ENCODE measurements around the gene PTPRM. TPM values are rescaled to one million over a fixed set of nuclear protein-coding genes. Genes with fewer than 3 reads are reported as not detected.

PTPRM gene
- total and polyA plus RNA-seq, 2 of the 4 experiments (the other 2 are of a cell fraction) = 28.3 to 51.2 TPM

DNA sequence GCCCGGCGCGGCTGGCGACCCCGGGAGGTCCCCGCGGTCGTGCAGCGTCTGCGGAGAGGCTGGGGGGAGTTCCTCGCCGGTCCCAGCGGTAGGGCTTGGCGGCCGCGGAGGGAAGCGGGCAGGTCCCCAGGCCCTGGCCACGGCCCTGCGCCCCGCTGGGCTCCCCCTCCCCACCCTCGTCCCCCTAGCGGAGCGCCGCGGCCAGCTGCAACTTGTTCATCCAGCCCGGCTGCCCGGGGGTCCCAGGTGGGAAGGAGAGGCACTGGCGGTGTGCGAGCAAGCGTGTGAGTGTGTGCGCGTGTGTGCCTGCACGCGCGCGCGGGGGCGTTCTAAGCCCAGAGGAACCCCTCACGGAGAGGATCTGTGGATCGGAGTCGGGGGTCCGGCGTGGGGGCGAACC is 1.3 kb downstream of the PTPRM start:
- TF ChIP-seq SMC3 (IDR thresholded peaks at IDR 0.05; ENCODE audit: low read depth, low read length) (no peak), RFX5 (IDR thresholded peaks at IDR 0.05; ENCODE audit: low read depth, low read length) (no peak), MAZ (IDR thresholded peaks at IDR 0.05; ENCODE audit: borderline replicate concordance, low read depth, low read length) (peak; percentile 35; the same call in 1 of the 2 replicates), RCOR1 (IDR thresholded peaks at IDR 0.05; ENCODE audit: insufficient replicate concordance, low read length) (no peak), CEBPB (IDR thresholded peaks at IDR 0.05; ENCODE audit: low read depth, low read length) (no peak)
- TF ChIP-seq, protein P1, sequence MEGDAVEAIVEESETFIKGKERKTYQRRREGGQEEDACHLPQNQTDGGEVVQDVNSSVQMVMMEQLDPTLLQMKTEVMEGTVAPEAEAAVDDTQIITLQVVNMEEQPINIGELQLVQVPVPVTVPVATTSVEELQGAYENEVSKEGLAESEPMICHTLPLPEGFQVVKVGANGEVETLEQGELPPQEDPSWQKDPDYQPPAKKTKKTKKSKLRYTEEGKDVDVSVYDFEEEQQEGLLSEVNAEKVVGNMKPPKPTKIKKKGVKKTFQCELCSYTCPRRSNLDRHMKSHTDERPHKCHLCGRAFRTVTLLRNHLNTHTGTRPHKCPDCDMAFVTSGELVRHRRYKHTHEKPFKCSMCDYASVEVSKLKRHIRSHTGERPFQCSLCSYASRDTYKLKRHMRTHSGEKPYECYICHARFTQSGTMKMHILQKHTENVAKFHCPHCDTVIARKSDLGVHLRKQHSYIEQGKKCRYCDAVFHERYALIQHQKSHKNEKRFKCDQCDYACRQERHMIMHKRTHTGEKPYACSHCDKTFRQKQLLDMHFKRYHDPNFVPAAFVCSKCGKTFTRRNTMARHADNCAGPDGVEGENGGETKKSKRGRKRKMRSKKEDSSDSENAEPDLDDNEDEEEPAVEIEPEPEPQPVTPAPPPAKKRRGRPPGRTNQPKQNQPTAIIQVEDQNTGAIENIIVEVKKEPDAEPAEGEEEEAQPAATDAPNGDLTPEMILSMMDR (conservative IDR thresholded peaks at IDR 0.05; ENCODE audit: low read depth, low read length) = no peak
- TF ChIP-seq, protein P2, sequence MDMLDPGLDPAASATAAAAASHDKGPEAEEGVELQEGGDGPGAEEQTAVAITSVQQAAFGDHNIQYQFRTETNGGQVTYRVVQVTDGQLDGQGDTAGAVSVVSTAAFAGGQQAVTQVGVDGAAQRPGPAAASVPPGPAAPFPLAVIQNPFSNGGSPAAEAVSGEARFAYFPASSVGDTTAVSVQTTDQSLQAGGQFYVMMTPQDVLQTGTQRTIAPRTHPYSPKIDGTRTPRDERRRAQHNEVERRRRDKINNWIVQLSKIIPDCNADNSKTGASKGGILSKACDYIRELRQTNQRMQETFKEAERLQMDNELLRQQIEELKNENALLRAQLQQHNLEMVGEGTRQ (IDR thresholded peaks at IDR 0.05; ENCODE audit: low read depth, low read length) = no peak
- Histone ChIP-seq H3K23ac (ENCODE audit: low read depth, low read length) (peak overlapping the region; percentile 75; the same call in 1 of the 2 replicates), H3K56ac (ENCODE audit: extremely low read depth, insufficient read depth, low read length) (no peak overlapping the region), H3K18ac (ENCODE audit: low read depth, low read length) (no peak overlapping the region), H3K9me3 (ENCODE audit: control insufficient read depth, insufficient read depth, low read length) (no peaks in the 10 kb centered on the region), H3K79me1 (ENCODE audit: low read depth in 1 of 2, low read length in 2 of 2) (peaks cover 12 to 32% of the 10 kb centered on the region in 2 experiments; a peak in 3 of 4 replicates), H3K4ac (ENCODE audit: low read depth, low read length) (peak overlapping the region; percentile 78), H3K27me3 (ENCODE audit: control insufficient read depth, insufficient read depth, low read length) (no peaks in the 10 kb centered on the region), H3K4me3 (ENCODE audit: insufficient read depth, low read depth, low read length) (peak overlapping the region; percentile 96), H3K9ac (ENCODE audit: low read depth, low read length) (peak overlapping the region; percentile 90), H2BK15ac (ENCODE audit: low read depth, low read length) (no peak overlapping the region), H3K4me2 (ENCODE audit: low read depth, low read length) (peak overlapping the region; percentile 82), H3K14ac (replicated peaks; ENCODE audit: low read depth, low read length) (peak overlapping the region; percentile 72; the same call in 1 of the 2 replicates), H4K8ac (ENCODE audit: low read depth in 2 of 2, low read length in 2 of 2) (peak overlapping the region in 1 of 2 experiments; percentile 56; a peak in 1 of 4 replicates), H2BK120ac (ENCODE audit: low read depth, low read length) (peak overlapping the region; percentile 37; the same call in 1 of the 2 replicates), H3K4me1 (ENCODE audit: control insufficient read depth, insufficient read depth, low read length) (peaks cover 7% of the 10 kb centered on the region), H4K91ac (ENCODE audit: insufficient read depth, low read depth, low read length) (no peak overlapping the region), H2AK9ac (replicated peaks; ENCODE audit: low read depth, low read length, poor library complexity) (peak overlapping the region; percentile 47), H3K27ac (ENCODE audit: insufficient read depth, low read length) (peak overlapping the region; percentile 86), H2BK5ac (ENCODE audit: low read depth, low read length, poor library complexity, severe bottlenecking) (peak overlapping the region; percentile 76), H4K5ac (ENCODE audit: low read depth, low read length) (no peak overlapping the region), H3K9me1 (ENCODE audit: insufficient read depth, low read length) (peaks cover 9% of the 10 kb centered on the region), H2AK5ac (ENCODE audit: low read depth, low read length) (no peak overlapping the region), H2BK20ac (ENCODE audit: low read depth, low read length) (no peak overlapping the region), H3K36me3 (ENCODE audit: control insufficient read depth, insufficient read depth, low read length) (no peaks in the 10 kb centered on the region), H4K20me1 (ENCODE audit: insufficient read depth, low read length) (peaks cover 8% of the 10 kb centered on the region; the same call in 1 of the 2 replicates), H2AFZ (replicated peaks; ENCODE audit: low read length, poor library complexity) (peak overlapping the region; percentile 95)
- DNase-seq (peak; percentile 20), ATAC-seq (ENCODE audit: low read depth) (peak; percentile 1)
- no TSS peak for BruUV-seq (replicated peaks)
- ChIA-PET POLR2A (ENCODE audit: unreplicated experiment) (no interaction called here), CTCF (interaction anchor here (0.6 to 0.9 kb wide), 2 partner anchors 187 to 205 kb away, joined by 4 read pairs; no protein-coding TSS in a partner anchor)
- WGBS, 2 experiments (ENCODE audit: extremely low coverage in 2 of 2, insufficient read length in 1 of 2) = 1% methylated on average over 22 of the region's 44 CpGs; no CpG with 5 or more reads in 1 of the 2 experiments
- intact Hi-C loops (cut with micrococcal nuclease) (loop anchor here (2.0 to 5.0 kb wide), 5 partner anchors 30 to 824 kb away; no protein-coding TSS in a partner anchor), in situ Hi-C loops (cut with MboI; ENCODE audit: low sequenced_read_pairs) (no loop called here), dilution Hi-C loops (cut with HindIII; ENCODE audit: low sequenced_read_pairs, unreplicated experiment) (no loop called here)
